Measurements from ENCODE around the gene PASK. TPM values are rescaled to one million over a fixed set of nuclear protein-coding genes. Genes with fewer than 3 reads are reported as not detected.

Gene PASK
- total RNA-seq, 3 donors from 2014 or later: 6.8 to 25.5 (median 20.6) TPM

GRCh38 chr2:241088791-241089732 lies 60.2 kb downstream of the PASK start:
- Histone ChIP-seq H3K4me1 (ENCODE audit: low read depth) (no peaks in the 10 kb centered on the region), H3K9me3 (no peaks in the 10 kb centered on the region), H3K4me3 (no peak overlapping the region), H3K36me3 (ENCODE audit: low read depth) (no peaks in the 10 kb centered on the region)
- intact Hi-C loops (cut with DNase I, micrococcal nuclease): no loop called here
- no peak for DNase-seq
- ATAC-seq: no peak
- no peak for TF ChIP-seq CTCF (IDR thresholded peaks at IDR 0.05)

GRCh38 chr2:241088376-241088775 lies 60.9 kb downstream of the PASK start:
- no peak for TF ChIP-seq CTCF (IDR thresholded peaks at IDR 0.05)
- no peak overlapping the region for H3K4me3 ChIP-seq
- DNase-seq (no peak), ATAC-seq (no peak)
- intact Hi-C loops (cut with DNase I, micrococcal nuclease): no loop called here
- H3K4me1 ChIP-seq (ENCODE audit: low read depth): no peaks in the 10 kb centered on the region
- no peaks in the 10 kb centered on the region for H3K36me3 ChIP-seq (ENCODE audit: low read depth)
- no peaks in the 10 kb centered on the region for H3K9me3 ChIP-seq

GRCh38 chr2:241087420-241088268 lies 61.6 kb downstream of the PASK start:
- no peak for TF ChIP-seq CTCF (IDR thresholded peaks at IDR 0.05)
- Histone ChIP-seq H3K4me1 (ENCODE audit: low read depth) (no peaks in the 10 kb centered on the region), H3K36me3 (ENCODE audit: low read depth) (no peaks in the 10 kb centered on the region), H3K9me3 (no peaks in the 10 kb centered on the region), H3K4me3 (no peak overlapping the region)
- intact Hi-C loops (cut with DNase I, micrococcal nuclease): no loop called here
- DNase-seq: no peak
- no peak for ATAC-seq

GRCh38 chr2:241084856-241085444 lies 64.3 kb downstream of the PASK start:
- no peak for TF ChIP-seq CTCF (IDR thresholded peaks at IDR 0.05)
- ATAC-seq: no peak
- no peaks in the 10 kb centered on the region for H3K4me1 ChIP-seq (ENCODE audit: low read depth)
- intact Hi-C loops (cut with DNase I, micrococcal nuclease): no loop called here
- no peak overlapping the region for H3K4me3 ChIP-seq
- no peaks in the 10 kb centered on the region for H3K36me3 ChIP-seq (ENCODE audit: low read depth)
- DNase-seq: no peak
- no peaks in the 10 kb centered on the region for H3K9me3 ChIP-seq

GRCh38 chr2:241083091-241083415 lies 66.2 kb downstream of the PASK start:
- Histone ChIP-seq H3K36me3 (ENCODE audit: low read depth) (no peaks in the 10 kb centered on the region), H3K9me3 (no peaks in the 10 kb centered on the region), H3K4me3 (no peak overlapping the region), H3K4me1 (ENCODE audit: low read depth) (no peaks in the 10 kb centered on the region)
- peak; percentile 11 for ATAC-seq
- intact Hi-C loops (cut with DNase I, micrococcal nuclease): no loop called here
- DNase-seq: no peak
- no peak for TF ChIP-seq CTCF (IDR thresholded peaks at IDR 0.05)
